DND-41 (cell line): ENCODE results near the gene MIA2.
"Not testable (repeated sequence)": the region's sequence is repeated elsewhere in the genome, so short reads cannot be mapped to it uniquely, and the experiment has no call there.

Experiments
- ATAC-seq: fragments of 200-7000 bp; cut with Tn5 transposase; 3 replicates; pipeline ENCODE4 v1.9.1; 2021; ENCODE audit warnings: low read depth; ENCODE audit not compliant: insufficient read depth
- DNase-seq: peaks from one replicate; pipeline ENCODE4 v3.0.0-alpha.2; 2020
- H2AFZ ChIP-seq: 2 replicates; pipeline ENCODE4 v1.6.0; 2012; ENCODE audit warnings: low read depth, low read length
- H3K27ac ChIP-seq: 2 replicates; pipeline ENCODE4 v1.5.1; 2012; ENCODE audit warnings: low read length, inconsistent platforms
- H3K27me3 ChIP-seq: fragments of 200-600 bp; sonication (generic); 2 replicates; pipeline ENCODE4 v1.6.0; 2012; ENCODE audit warnings: low read length, mild to moderate bottlenecking, inconsistent platforms; ENCODE audit not compliant: insufficient read depth, poor library complexity
- H3K36me3 ChIP-seq: 2 replicates; pipeline ENCODE4 v1.5.1; 2012; ENCODE audit warnings: low read length, inconsistent platforms; ENCODE audit not compliant: insufficient read depth
- H3K4me1 ChIP-seq: 2 replicates; pipeline ENCODE4 v1.5.1; 2012; ENCODE audit warnings: mild to moderate bottlenecking, low read length; ENCODE audit not compliant: insufficient read depth
- H3K4me2 ChIP-seq: 2 replicates; pipeline ENCODE4 v1.6.0; 2012; ENCODE audit warnings: mild to moderate bottlenecking, moderate library complexity, low read length, inconsistent platforms; ENCODE audit not compliant: insufficient read depth
- H3K4me3 ChIP-seq, 2 experiments: fragments of 200-600 bp in 1 of 2; shearing (Covaris generic) in 1 of 2; 2 replicates each; pipeline ENCODE4 v1.5.1; 2012 to 2016; ENCODE audit warnings: inconsistent platforms in 2 of 2, low read length in 2 of 2, mild to moderate bottlenecking in 2 of 2, low read depth in 1 of 2, moderate library complexity in 1 of 2
- H3K79me2 ChIP-seq: 2 replicates; pipeline ENCODE4 v1.6.0; 2012; ENCODE audit warnings: low read length, inconsistent platforms; ENCODE audit not compliant: insufficient read depth
- H3K9ac ChIP-seq: 2 replicates; pipeline ENCODE4 v1.6.0; 2012; ENCODE audit warnings: low read depth, mild to moderate bottlenecking, inconsistent platforms, low read length, moderate library complexity
- H3K9me3 ChIP-seq: 2 replicates; pipeline ENCODE4 v1.5.1; 2012; ENCODE audit warnings: low read length, moderate library complexity, mild to moderate bottlenecking, inconsistent platforms; ENCODE audit not compliant: insufficient read depth, severe bottlenecking
- H4K20me1 ChIP-seq: 2 replicates; pipeline ENCODE4 v1.6.0; 2012; ENCODE audit warnings: low read length; ENCODE audit not compliant: insufficient read depth
- EZH2 ChIP-seq: IDR thresholded peaks from 3 replicates; pipeline ENCODE4 v1.6.1; 2012; ENCODE audit warnings: borderline replicate concordance, low read depth, mild to moderate bottlenecking, moderate library complexity, low read length, inconsistent platforms; ENCODE audit not compliant: severe bottlenecking
- TF ChIP-seq, protein P1 (sequence below): IDR thresholded peaks from 2 replicates; pipeline ENCODE4 v1.5.1; 2012; ENCODE audit warnings: borderline replicate concordance, low read length, moderate library complexity, mild to moderate bottlenecking; ENCODE audit not compliant: poor library complexity, severe bottlenecking; ENCODE audit errors: extremely low read depth

Gene MIA2

DNA sequence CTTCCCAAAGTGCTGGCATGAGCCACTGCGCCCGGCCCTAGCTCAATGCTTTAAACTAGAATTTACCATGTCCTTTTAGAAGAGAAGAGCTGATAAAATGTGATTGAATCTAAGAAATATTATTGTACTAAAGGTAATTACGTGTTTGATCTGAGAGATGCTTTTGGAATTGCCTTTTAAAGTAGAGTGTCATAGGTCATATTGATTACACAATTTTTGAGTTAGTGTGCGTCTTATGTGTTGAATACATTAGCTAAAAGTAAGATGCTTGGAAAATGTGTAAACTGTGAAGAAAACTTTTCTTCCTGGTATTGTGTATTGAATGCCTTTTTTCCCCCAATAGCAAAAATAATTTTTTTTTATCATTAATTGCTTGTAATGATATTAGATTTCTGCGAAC is 41.7 kb downstream of the MIA2 start:
- no peak for ATAC-seq
- no peak overlapping the region for H3K4me2 ChIP-seq
- no peak overlapping the region for H3K27ac ChIP-seq
- peaks cover 12% of the 10 kb centered on the region for H3K9me3 ChIP-seq
- no peak overlapping the region for H2AFZ ChIP-seq
- no peaks in the 10 kb centered on the region for H4K20me1 ChIP-seq
- H3K27me3 ChIP-seq, result no peaks in the 10 kb centered on the region
- peaks cover 54% of the 10 kb centered on the region for H3K79me2 ChIP-seq
- no peaks in the 10 kb centered on the region for H3K4me1 ChIP-seq
- peaks cover 5% of the 10 kb centered on the region; the same call in 1 of the 2 replicates for H3K36me3 ChIP-seq
- no peak overlapping the region for H3K9ac ChIP-seq
- H3K4me3 ChIP-seq, result no peak overlapping the region
- DNase-seq, result no peak
- TF ChIP-seq, protein P1, sequence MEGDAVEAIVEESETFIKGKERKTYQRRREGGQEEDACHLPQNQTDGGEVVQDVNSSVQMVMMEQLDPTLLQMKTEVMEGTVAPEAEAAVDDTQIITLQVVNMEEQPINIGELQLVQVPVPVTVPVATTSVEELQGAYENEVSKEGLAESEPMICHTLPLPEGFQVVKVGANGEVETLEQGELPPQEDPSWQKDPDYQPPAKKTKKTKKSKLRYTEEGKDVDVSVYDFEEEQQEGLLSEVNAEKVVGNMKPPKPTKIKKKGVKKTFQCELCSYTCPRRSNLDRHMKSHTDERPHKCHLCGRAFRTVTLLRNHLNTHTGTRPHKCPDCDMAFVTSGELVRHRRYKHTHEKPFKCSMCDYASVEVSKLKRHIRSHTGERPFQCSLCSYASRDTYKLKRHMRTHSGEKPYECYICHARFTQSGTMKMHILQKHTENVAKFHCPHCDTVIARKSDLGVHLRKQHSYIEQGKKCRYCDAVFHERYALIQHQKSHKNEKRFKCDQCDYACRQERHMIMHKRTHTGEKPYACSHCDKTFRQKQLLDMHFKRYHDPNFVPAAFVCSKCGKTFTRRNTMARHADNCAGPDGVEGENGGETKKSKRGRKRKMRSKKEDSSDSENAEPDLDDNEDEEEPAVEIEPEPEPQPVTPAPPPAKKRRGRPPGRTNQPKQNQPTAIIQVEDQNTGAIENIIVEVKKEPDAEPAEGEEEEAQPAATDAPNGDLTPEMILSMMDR, result no peak
- no peak for TF ChIP-seq EZH2

DNA sequence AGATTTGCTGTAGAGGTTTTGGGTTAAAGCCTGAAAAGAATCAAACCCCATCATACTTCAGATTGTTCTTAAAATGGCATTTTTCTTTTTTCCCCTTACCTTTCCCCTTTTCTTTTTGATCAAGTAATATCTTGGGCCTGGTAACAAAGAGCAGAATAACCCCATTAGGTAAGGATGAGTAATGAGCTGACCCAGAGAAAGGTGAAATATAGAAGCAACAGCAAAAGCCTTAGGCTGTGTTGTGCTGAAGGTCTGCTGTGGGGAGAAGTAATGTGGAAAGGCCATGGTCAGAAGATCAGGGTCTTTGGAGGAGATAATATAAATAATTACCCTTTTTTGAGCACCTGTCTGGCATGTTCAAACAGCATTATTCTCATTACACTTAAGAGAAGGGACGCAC is 42.3 kb downstream of the MIA2 start:
- ATAC-seq (no peak), DNase-seq (no peak)
- Histone ChIP-seq H3K4me1 (no peaks in the 10 kb centered on the region), H3K27ac (no peak overlapping the region), H3K79me2 (peaks cover 48% of the 10 kb centered on the region), H3K9me3 (peaks cover 12% of the 10 kb centered on the region), H3K9ac (no peak overlapping the region), H2AFZ (no peak overlapping the region), H4K20me1 (no peaks in the 10 kb centered on the region), H3K4me2 (no peak overlapping the region), H3K4me3 (no peak overlapping the region), H3K27me3 (no peaks in the 10 kb centered on the region), H3K36me3 (peaks cover 5% of the 10 kb centered on the region; the same call in 1 of the 2 replicates)
- TF ChIP-seq, protein P1, result no peak
- TF ChIP-seq EZH2, result no peak

DNA sequence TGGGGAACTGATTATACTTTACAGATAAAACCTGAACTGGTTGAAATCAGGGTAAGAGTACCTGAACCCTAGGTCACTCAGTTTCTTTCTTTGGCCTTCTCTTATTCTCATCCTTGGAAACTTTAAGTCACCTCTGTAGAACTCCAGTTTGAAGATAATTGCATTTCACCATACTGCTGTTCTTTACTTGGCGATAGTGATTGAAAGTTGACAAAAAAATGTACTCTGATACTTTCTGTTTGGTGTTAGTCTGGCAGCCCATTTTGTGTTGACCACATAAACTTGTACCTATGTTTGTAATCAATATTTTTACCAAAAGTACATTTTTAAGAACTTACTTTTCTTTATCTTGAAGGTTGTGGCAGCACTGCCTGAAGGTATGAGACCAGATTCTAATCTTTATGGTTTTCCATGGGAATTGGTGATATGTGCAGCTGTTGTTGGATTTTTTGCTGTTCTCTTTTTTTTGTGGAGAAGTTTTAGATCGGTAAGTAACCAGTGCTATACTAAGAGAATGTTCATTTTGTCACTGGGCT is 42.9 kb downstream of the MIA2 start:
- H3K36me3 ChIP-seq, result peaks cover 5% of the 10 kb centered on the region; the same call in 1 of the 2 replicates
- H3K27ac ChIP-seq, result no peak overlapping the region
- no peak overlapping the region for H3K4me2 ChIP-seq
- peaks cover 8% of the 10 kb centered on the region for H3K9me3 ChIP-seq
- H3K79me2 ChIP-seq, result peaks cover 41% of the 10 kb centered on the region
- H2AFZ ChIP-seq, result no peak overlapping the region
- TF ChIP-seq, protein P1, result no peak
- no peak for TF ChIP-seq EZH2
- no peaks in the 10 kb centered on the region for H3K27me3 ChIP-seq
- no peak overlapping the region for H3K9ac ChIP-seq
- DNase-seq (no peak), ATAC-seq (no peak)
- no peak overlapping the region for H3K4me3 ChIP-seq
- H4K20me1 ChIP-seq, result no peaks in the 10 kb centered on the region
- no peaks in the 10 kb centered on the region for H3K4me1 ChIP-seq

DNA sequence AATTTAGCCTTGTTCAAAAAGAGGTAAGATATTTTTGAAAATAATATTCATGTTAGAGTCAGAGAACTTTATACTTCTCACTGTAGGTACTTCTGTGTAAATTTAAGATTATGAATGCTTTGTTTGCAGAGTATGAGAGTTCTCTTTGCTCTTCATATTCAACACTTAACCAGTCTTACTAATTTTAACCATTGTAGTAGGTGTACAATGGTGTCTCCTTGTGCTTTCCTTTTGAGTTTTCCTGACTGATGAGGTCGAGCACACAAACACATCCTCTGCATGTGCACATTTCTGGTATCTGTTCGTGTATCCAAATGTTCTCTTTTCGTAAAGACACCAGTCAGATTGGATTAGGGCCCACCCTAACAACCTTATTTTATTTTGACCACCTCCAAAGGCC is 45.8 kb downstream of the MIA2 start:
- no peak overlapping the region for H3K27ac ChIP-seq
- no peaks in the 10 kb centered on the region for H3K4me1 ChIP-seq
- TF ChIP-seq, protein P1, result no peak
- no peak for TF ChIP-seq EZH2
- H2AFZ ChIP-seq, result no peak overlapping the region
- H3K36me3 ChIP-seq, result peaks cover 17% of the 10 kb centered on the region; the same call in 1 of the 2 replicates
- H3K9me3 ChIP-seq, result no peaks in the 10 kb centered on the region
- H4K20me1 ChIP-seq, result no peaks in the 10 kb centered on the region
- H3K4me3 ChIP-seq, result no peak overlapping the region
- H3K9ac ChIP-seq, result no peak overlapping the region
- H3K27me3 ChIP-seq, result no peaks in the 10 kb centered on the region
- no peak overlapping the region for H3K4me2 ChIP-seq
- ATAC-seq (no peak), DNase-seq (no peak)
- peaks cover 15% of the 10 kb centered on the region; the same call in 1 of the 2 replicates for H3K79me2 ChIP-seq

DNA sequence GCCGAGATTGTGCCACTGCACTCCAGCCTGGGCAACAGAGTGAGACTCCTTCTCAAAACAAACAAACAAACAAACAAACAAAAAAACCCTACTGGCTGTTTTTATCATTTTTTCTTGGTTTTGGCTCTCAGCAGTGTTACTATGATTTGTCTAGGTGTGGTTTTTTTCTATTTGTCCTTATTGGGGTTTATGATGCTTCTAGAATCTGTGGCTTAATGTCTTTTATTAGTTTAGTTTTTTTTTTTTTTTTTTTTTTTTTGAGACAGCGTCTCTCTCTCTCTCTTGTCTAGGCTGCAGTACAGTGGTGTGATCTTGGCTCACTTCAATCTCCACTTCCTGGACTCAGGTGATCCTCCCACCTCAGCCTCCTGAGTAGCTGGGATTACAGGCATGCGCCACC is 47.0 kb downstream of the MIA2 start:
- H3K79me2 ChIP-seq, result peaks cover 11% of the 10 kb centered on the region; the same call in 1 of the 2 replicates
- not testable (repeated sequence) for H4K20me1 ChIP-seq, H3K27ac ChIP-seq

More for the DNA sequence above, 47.0 kb downstream of the MIA2 start:
- DNase-seq, ATAC-seq, H2AFZ ChIP-seq, H3K27me3 ChIP-seq, H3K4me2 ChIP-seq, H3K4me3 ChIP-seq, H3K9ac ChIP-seq, H3K4me1 ChIP-seq, H3K9me3 ChIP-seq: not testable (repeated sequence)
- peaks cover 17% of the 10 kb centered on the region; the same call in 1 of the 2 replicates for H3K36me3 ChIP-seq
